ENCODE measurements around the gene REXO1.

Gene REXO1

GRCh38 chr19:1823539-1824251 lies 24.6 kb downstream of the REXO1 start:
- H3K36me3 ChIP-seq (ENCODE audit: insufficient read depth, low read length) = peaks cover 59% of the 10 kb centered on the region

GRCh38 chr19:1823020-1823419 lies 25.3 kb downstream of the REXO1 start:
- H3K4me1 ChIP-seq (ENCODE audit: insufficient read depth, low read length) = peaks cover 9% of the 10 kb centered on the region; the same call in 1 of the 2 replicates
- H3K36me3 ChIP-seq (ENCODE audit: insufficient read depth, low read length) = peaks cover 66% of the 10 kb centered on the region
- H3K4me3 ChIP-seq (ENCODE audit: low read length) = no peak overlapping the region
- no peaks in the 10 kb centered on the region for H3K27me3 ChIP-seq (ENCODE audit: insufficient read depth, low read length)
- no peak overlapping the region for H3K9ac ChIP-seq (ENCODE audit: low read depth, low read length)
- no peaks in the 10 kb centered on the region for H3K9me3 ChIP-seq (ENCODE audit: insufficient read depth, low read depth, low read length)
- no peak overlapping the region for H3K27ac ChIP-seq (ENCODE audit: low read depth, low read length)
- 94% methylated on average over 8 of the region's 8 CpGs for WGBS

More at GRCh38 chr19:1823539-1824251, 24.6 kb downstream of the REXO1 start:
- Histone ChIP-seq H3K4me3 (ENCODE audit: low read length) (no peak overlapping the region), H3K4me1 (ENCODE audit: insufficient read depth, low read length) (peaks cover 9% of the 10 kb centered on the region; the same call in 1 of the 2 replicates), H3K9ac (ENCODE audit: low read depth, low read length) (no peak overlapping the region), H3K27me3 (ENCODE audit: insufficient read depth, low read length) (no peaks in the 10 kb centered on the region), H3K9me3 (ENCODE audit: insufficient read depth, low read depth, low read length) (no peaks in the 10 kb centered on the region), H3K27ac (ENCODE audit: low read depth, low read length) (no peak overlapping the region)
- 95% methylated on average over 36 of the region's 36 CpGs for WGBS

- 95% methylated on average over 19 of the region's 19 CpGs for WGBS
- peaks cover 7% of the 10 kb centered on the region; the same call in 1 of the 2 replicates for H3K4me1 ChIP-seq (ENCODE audit: insufficient read depth, low read length)
- no peak overlapping the region for H3K4me3 ChIP-seq (ENCODE audit: low read length)
- no peaks in the 10 kb centered on the region for H3K9me3 ChIP-seq (ENCODE audit: insufficient read depth, low read depth, low read length)
- peaks cover 74% of the 10 kb centered on the region for H3K36me3 ChIP-seq (ENCODE audit: insufficient read depth, low read length)
- H3K27me3 ChIP-seq (ENCODE audit: insufficient read depth, low read length) = no peaks in the 10 kb centered on the region
- H3K9ac ChIP-seq (ENCODE audit: low read depth, low read length) = no peak overlapping the region
- no peak overlapping the region for H3K27ac ChIP-seq (ENCODE audit: low read depth, low read length)
Observed at GRCh38 chr19:1822210-1822609, 26.1 kb downstream of the REXO1 start.

GRCh38 chr19:1819341-1820255 lies 28.7 kb downstream of the REXO1 start:
- no peaks in the 10 kb centered on the region for H3K9me3 ChIP-seq (ENCODE audit: insufficient read depth, low read depth, low read length)
- H3K27ac ChIP-seq (ENCODE audit: low read depth, low read length) = no peak overlapping the region
- H3K4me1 ChIP-seq (ENCODE audit: insufficient read depth, low read length) = no peaks in the 10 kb centered on the region
- WGBS = 92% methylated on average over 43 of the region's 43 CpGs
- H3K36me3 ChIP-seq (ENCODE audit: insufficient read depth, low read length) = peaks cover 81% of the 10 kb centered on the region
- H3K9ac ChIP-seq (ENCODE audit: low read depth, low read length) = no peak overlapping the region
- H3K4me3 ChIP-seq (ENCODE audit: low read length) = no peak overlapping the region
- H3K27me3 ChIP-seq (ENCODE audit: insufficient read depth, low read length) = no peaks in the 10 kb centered on the region

- WGBS = 97% methylated on average over 33 of the region's 33 CpGs
Observed at GRCh38 chr19:1818549-1819195, 29.6 kb downstream of the REXO1 start.

GRCh38 chr19:1817553-1818179 lies 30.6 kb downstream of the REXO1 start:
- Histone ChIP-seq H3K4me1 (ENCODE audit: insufficient read depth, low read length) (no peaks in the 10 kb centered on the region), H3K9me3 (ENCODE audit: insufficient read depth, low read depth, low read length) (no peaks in the 10 kb centered on the region), H3K9ac (ENCODE audit: low read depth, low read length) (no peak overlapping the region), H3K27me3 (ENCODE audit: insufficient read depth, low read length) (no peaks in the 10 kb centered on the region), H3K36me3 (ENCODE audit: insufficient read depth, low read length) (peaks cover 62% of the 10 kb centered on the region), H3K4me3 (ENCODE audit: low read length) (no peak overlapping the region), H3K27ac (ENCODE audit: low read depth, low read length) (no peak overlapping the region)
- WGBS = 94% methylated on average over 25 of the region's 25 CpGs

More at GRCh38 chr19:1818549-1819195, 29.6 kb downstream of the REXO1 start:
- Histone ChIP-seq H3K27ac (ENCODE audit: low read depth, low read length) (no peak overlapping the region), H3K9ac (ENCODE audit: low read depth, low read length) (no peak overlapping the region), H3K9me3 (ENCODE audit: insufficient read depth, low read depth, low read length) (no peaks in the 10 kb centered on the region), H3K27me3 (ENCODE audit: insufficient read depth, low read length) (no peaks in the 10 kb centered on the region), H3K4me1 (ENCODE audit: insufficient read depth, low read length) (no peaks in the 10 kb centered on the region), H3K36me3 (ENCODE audit: insufficient read depth, low read length) (peaks cover 72% of the 10 kb centered on the region), H3K4me3 (ENCODE audit: low read length) (no peak overlapping the region)

GRCh38 chr19:1816530-1817298 lies 31.6 kb downstream of the REXO1 start:
- H3K36me3 ChIP-seq (ENCODE audit: insufficient read depth, low read length) = peaks cover 54% of the 10 kb centered on the region
- H3K9me3 ChIP-seq (ENCODE audit: insufficient read depth, low read depth, low read length) = no peaks in the 10 kb centered on the region
- peaks cover under 1% of the 10 kb centered on the region; the same call in 1 of the 2 replicates for H3K27me3 ChIP-seq (ENCODE audit: insufficient read depth, low read length)
- H3K9ac ChIP-seq (ENCODE audit: low read depth, low read length) = no peak overlapping the region
- no peak overlapping the region for H3K27ac ChIP-seq (ENCODE audit: low read depth, low read length)
- WGBS = 95% methylated on average over 36 of the region's 36 CpGs
- no peak overlapping the region for H3K4me3 ChIP-seq (ENCODE audit: low read length)
- no peaks in the 10 kb centered on the region for H3K4me1 ChIP-seq (ENCODE audit: insufficient read depth, low read length)

- Histone ChIP-seq H3K9ac (ENCODE audit: low read depth, low read length) (no peak overlapping the region), H3K9me3 (ENCODE audit: insufficient read depth, low read depth, low read length) (no peaks in the 10 kb centered on the region), H3K4me1 (ENCODE audit: insufficient read depth, low read length) (no peaks in the 10 kb centered on the region), H3K27me3 (ENCODE audit: insufficient read depth, low read length) (peaks cover 4% of the 10 kb centered on the region; the same call in 1 of the 2 replicates), H3K4me3 (ENCODE audit: low read length) (no peak overlapping the region), H3K36me3 (ENCODE audit: insufficient read depth, low read length) (peaks cover 48% of the 10 kb centered on the region), H3K27ac (ENCODE audit: low read depth, low read length) (no peak overlapping the region)
- WGBS = 94% methylated on average over 61 of the region's 61 CpGs
Observed at GRCh38 chr19:1815605-1816529, 32.4 kb downstream of the REXO1 start.

GRCh38 chr19:1814833-1815604 lies 33.3 kb downstream of the REXO1 start:
- no peaks in the 10 kb centered on the region for H3K4me1 ChIP-seq (ENCODE audit: insufficient read depth, low read length)
- H3K9me3 ChIP-seq (ENCODE audit: insufficient read depth, low read depth, low read length) = no peaks in the 10 kb centered on the region
- H3K4me3 ChIP-seq (ENCODE audit: low read length) = no peak overlapping the region
- 96% methylated on average over 23 of the region's 26 CpGs for WGBS
- no peak overlapping the region for H3K27ac ChIP-seq (ENCODE audit: low read depth, low read length)
- peaks cover 4% of the 10 kb centered on the region; the same call in 1 of the 2 replicates for H3K27me3 ChIP-seq (ENCODE audit: insufficient read depth, low read length)
- no peak overlapping the region for H3K9ac ChIP-seq (ENCODE audit: low read depth, low read length)
- peaks cover 40% of the 10 kb centered on the region for H3K36me3 ChIP-seq (ENCODE audit: insufficient read depth, low read length)
